ENCODE results near the gene HAPSTR1. TPM values are rescaled to one million over a fixed set of nuclear protein-coding genes. Genes with fewer than 3 reads are reported as not detected.

The HAPSTR1 gene
- total RNA-seq, 1 donor: 77.6 TPM

DNA sequence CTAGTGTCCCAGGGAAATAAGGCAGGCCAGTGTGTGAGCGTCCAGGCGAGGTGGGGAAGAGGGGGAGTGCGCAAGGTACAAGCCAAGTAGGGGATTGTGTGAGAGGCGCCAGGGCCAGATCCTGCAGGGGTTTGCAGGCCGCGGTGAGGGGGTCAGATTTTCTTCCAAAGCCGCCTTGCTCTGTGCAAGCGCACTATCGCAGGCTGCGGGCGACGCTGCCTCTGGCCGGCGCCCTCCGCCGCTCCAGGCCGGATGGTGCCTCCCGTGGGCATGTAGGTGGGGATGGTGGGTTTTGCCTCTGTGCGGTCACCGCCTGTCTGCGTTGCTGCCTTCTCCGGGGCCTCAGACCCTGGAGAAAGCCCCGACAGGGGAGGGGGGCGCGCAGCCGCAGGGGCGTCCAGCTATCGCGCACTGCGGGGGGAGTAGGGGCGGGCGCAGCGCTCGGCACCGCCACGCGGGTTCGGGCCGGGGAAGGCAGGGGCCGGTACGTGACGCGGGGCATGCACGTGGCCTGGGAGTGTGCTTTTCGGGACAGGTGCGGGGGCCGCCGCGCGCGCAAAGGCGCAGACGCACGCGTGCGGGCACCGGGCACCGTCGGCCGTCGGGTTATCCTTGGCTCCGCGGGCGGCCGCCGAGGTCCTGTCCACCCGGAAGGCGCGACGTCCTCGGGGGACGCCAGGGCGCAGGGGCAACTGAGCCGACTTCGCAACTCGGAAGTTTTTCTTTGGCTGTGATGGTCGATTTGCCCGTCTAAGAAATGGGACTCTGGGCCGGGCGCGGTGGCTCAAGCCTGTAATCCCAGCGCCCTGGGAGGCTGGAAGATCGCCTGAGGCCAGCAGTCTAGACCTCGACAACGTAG, 1.1 kb upstream of the HAPSTR1 start:
- TF ChIP-seq, protein P1, sequence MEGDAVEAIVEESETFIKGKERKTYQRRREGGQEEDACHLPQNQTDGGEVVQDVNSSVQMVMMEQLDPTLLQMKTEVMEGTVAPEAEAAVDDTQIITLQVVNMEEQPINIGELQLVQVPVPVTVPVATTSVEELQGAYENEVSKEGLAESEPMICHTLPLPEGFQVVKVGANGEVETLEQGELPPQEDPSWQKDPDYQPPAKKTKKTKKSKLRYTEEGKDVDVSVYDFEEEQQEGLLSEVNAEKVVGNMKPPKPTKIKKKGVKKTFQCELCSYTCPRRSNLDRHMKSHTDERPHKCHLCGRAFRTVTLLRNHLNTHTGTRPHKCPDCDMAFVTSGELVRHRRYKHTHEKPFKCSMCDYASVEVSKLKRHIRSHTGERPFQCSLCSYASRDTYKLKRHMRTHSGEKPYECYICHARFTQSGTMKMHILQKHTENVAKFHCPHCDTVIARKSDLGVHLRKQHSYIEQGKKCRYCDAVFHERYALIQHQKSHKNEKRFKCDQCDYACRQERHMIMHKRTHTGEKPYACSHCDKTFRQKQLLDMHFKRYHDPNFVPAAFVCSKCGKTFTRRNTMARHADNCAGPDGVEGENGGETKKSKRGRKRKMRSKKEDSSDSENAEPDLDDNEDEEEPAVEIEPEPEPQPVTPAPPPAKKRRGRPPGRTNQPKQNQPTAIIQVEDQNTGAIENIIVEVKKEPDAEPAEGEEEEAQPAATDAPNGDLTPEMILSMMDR (IDR thresholded peaks at IDR 0.05; ENCODE audit: insufficient read depth, low read length): no peak
- peak overlapping the region; percentile 67 for H3K4me3 ChIP-seq (ENCODE audit: low read depth, low read length)
- DNase-seq (ENCODE audit: low read depth): no peak

DNA sequence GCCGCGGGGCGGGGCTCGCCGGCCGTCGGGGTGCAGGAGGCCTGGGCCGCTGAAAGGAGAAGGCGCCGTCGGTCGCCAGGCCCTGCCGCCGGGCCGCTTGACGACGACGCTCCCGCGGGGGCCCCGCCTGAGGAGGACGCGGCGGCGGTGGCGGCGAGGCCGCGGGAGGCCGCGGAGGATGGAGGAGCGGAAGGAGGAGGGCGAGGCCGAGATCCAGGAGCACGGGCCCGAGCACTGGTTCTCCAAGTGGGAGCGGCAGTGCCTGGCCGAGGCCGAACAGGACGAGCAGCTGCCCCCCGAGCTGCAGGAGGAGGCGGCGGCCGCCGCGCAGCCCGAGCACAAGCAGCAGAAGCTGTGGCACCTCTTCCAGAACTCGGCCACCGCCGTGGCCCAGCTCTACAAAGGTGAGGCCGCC, 430 bp downstream of the HAPSTR1 start:
- DNase-seq (ENCODE audit: low read depth): no peak
- peak overlapping the region; percentile 93 for H3K4me3 ChIP-seq (ENCODE audit: low read depth, low read length)
- TF ChIP-seq, protein P1 (IDR thresholded peaks at IDR 0.05; ENCODE audit: insufficient read depth, low read length): no peak

DNA sequence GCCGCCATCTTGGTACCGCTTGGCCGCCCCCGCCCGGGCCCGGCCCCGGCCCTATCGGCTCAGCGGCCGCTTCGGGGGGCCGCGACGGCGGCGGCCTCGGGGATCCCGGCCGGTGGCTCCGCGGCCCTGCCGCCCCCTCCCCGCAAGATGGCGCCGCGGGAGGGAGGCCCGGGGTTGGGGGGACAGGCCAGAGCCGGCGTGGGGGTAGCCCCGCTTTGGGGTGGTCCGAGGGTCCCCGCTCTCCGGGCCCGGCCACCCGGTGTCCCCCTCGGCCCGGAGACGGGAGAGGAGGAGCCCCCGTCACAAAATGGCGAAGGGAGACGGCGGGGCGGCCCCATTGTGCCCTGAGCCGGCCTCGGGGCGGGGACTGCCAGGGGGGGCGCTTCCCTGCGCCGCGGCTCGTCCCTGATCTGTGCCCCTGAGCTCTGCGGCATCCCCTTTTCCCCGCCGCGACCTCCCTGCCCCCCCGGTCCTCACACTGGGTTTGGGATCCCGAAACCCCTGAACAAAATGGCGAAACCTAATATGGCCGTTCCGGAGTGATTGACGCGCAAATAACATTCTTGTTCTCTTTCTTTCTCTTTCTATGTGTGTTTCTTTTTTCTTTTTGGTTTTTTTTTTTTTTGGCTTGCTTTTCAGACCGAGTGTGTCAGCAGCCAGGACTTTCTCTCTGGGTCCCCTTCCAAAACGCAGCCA, 986 bp downstream of the HAPSTR1 start:
- DNase-seq (ENCODE audit: low read depth): no peak

DNA sequence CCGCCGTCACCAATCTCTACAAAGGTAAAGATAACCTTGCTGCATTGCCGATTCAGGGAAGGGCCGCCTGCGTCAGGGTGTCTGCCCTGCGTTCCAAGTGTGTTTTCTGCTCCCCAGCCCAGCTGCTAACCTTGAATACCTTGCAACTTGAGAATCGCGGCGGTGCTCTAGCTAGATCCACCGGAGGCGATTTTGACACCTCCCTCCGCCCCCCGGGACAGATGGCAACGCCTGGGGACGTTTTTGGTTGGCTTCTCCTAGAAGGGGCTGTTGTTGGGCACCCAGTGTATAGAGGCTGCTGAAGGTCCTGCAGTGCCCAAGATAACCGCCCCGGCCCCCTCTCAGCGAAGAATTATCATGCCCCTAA, 1.5 kb downstream of the HAPSTR1 start:
- peak overlapping the region; percentile 93 for H3K4me3 ChIP-seq (ENCODE audit: low read depth, low read length)
- no peak for DNase-seq (ENCODE audit: low read depth)
- TF ChIP-seq, protein P1 (IDR thresholded peaks at IDR 0.05; ENCODE audit: insufficient read depth, low read length): no peak

More for the DNA sequence above, 986 bp downstream of the HAPSTR1 start:
- TF ChIP-seq, protein P1 (IDR thresholded peaks at IDR 0.05; ENCODE audit: insufficient read depth, low read length): no peak
- peak overlapping the region; percentile 93 for H3K4me3 ChIP-seq (ENCODE audit: low read depth, low read length)

DNA sequence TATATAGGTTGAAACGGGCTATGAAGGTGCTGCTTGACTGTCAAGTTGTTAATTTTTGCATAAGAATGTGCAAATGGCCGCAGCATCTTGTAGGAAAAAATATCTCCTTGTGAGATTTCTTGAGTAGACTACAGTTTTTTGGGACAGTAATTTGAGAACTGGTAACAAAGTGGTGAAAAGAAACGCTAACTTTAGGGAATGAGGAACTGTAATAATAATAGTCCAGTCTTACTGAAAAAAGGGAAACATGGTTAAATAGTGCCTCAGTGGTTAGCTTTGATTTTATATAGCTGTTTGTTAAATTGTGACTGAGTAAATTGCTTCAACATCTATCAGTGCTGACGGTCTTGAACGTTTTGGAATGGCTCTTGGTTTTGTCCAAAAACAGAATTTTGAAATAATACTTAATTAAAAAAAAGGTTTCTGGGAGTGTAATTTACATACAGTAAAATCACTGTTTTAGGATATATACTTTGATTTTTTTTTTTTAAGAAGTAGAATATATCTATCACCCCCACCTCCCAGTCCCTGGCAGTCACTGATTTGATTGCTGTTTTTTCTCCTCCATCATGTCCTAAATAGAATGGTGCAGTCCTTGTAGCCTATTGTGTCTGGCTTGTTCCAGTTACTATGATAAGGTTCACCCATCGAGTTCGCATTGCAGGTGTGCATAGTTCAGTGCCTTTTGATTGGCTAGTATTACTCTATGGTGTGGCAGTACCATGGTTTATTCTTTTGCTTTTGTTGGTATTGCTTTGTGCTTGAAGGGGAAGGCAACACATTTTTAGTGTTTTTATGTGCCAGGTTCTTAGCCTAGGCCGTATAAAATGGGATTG, 2.8 kb downstream of the HAPSTR1 start:
- no peak for DNase-seq (ENCODE audit: low read depth)
- TF ChIP-seq, protein P1 (IDR thresholded peaks at IDR 0.05; ENCODE audit: insufficient read depth, low read length): no peak
- H3K4me3 ChIP-seq (ENCODE audit: low read depth, low read length): peak overlapping the region; percentile 93

DNA sequence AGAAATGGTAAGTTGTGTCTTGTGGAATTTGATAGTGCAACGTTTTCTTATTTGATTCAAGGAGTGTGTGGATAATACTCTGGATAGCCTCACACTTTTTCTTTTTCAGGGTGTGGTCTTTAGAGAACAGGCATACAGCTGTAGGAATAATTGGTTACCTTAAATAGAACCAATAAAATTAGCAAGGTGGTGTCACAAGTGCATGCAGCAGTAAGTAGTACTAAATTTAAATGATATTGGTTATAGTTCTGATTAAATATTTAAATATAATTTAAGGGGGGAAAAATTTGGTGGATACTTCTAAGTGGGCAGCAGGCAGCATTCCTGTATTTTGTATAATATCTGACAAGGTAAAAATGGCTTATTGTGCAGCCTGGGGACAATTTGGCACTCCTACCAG, 3.7 kb downstream of the HAPSTR1 start:
- TF ChIP-seq, protein P1 (IDR thresholded peaks at IDR 0.05; ENCODE audit: insufficient read depth, low read length): no peak
- peak overlapping the region; percentile 93 for H3K4me3 ChIP-seq (ENCODE audit: low read depth, low read length)
- no peak for DNase-seq (ENCODE audit: low read depth)

Data from fibroblast of the aortic adventitia (primary cell).